ENCODE data around the gene NUDT13.

Gene NUDT13

DNA sequence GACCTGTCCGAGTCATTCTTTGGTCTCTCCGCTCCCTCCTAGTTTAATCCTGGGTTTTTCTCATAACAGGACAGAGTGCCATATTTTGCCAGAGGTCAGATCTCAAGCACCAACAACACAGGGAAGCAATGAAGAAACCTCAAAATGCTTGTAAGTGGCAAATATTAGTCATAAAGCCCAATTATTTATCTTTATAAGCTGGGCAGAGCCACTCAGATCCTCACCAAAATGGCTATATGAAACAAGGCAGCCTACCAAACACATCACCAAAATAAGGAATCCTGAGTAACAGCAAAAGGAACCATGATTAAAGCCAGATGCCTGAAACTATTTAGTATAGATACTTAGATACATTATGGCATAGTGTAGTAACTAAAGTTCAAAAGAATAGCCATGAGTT is 52.8 kb downstream of the NUDT13 start:
- DNase-seq (ENCODE audit: low read depth) = peak; percentile 58

GRCh38 chr10:73166972-73167371 is 56.7 kb downstream of the NUDT13 start:
- no peak for DNase-seq (ENCODE audit: low read depth)

GRCh38 chr10:73167458-73167782 is 57.2 kb downstream of the NUDT13 start:
- DNase-seq (ENCODE audit: low read depth) = peak; percentile 5

DNA sequence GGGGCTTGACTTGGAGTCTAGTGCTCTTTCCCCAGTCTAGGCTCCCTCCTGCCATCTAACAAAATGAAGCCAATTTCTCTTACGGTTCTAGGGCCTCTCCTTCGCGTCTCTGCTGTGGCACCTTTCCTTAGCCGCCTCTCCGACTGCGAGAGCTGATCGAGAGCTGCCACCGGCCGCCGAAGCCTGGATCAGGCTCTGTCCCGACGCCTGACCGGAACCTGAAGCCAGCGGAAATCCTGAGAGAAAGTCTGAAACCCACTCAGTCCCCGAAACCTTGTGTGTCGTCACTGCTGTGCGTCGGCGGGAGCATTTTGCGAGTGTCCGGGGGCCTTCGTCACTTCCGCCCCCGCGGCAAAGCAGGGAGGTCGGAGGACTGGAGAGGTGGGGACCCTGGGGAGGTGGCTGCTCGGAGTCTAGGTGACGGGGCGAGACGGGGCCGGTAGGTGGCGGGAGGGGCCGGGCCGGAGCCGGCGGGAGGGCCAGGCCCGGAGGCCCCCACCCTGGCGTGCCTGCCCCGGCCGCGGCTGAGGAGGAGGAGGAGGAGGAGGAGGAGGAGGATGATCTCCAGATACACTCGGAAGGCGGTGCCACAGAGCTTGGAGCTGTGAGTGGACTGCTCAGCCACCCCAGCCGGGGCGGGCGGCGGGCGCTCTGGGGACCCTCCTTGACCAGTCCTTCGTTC is 57.7 kb downstream of the NUDT13 start, which contains the start of the genes ECD and FAM149B1:
Gene ECD, minus strand, starts transcription at position 226 of the 682 bp plus-strand sequence. CDS start 4,071 bp downstream, outside the sequence.
Gene FAM149B1, plus strand, starts transcription at position 337 of the 682 bp plus-strand sequence. Its CDS starts 221 bp downstream, at position 558.
- DNase-seq (ENCODE audit: low read depth) = peak; percentile 92

DNA sequence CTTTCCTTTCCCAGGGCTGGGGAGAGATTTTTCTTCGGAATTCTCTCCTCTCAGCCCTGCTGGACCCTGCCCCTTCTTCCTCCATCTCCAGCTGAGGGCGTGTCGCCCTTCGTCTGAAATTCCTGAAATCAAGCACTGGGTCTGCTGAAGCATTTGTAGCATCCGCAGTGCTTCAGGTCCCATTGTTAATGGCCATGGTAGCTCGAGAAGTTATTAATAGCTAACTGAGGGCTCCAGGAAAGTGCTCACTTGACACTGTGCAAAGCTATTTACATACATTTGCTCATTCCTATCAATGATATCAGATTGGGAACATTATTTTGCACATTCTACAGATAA is 58.2 kb downstream of the NUDT13 start:
- no peak for DNase-seq (ENCODE audit: low read depth)

GRCh38 chr10:73169320-73169719 is 59.1 kb downstream of the NUDT13 start:
- no peak for DNase-seq (ENCODE audit: low read depth)

DNA sequence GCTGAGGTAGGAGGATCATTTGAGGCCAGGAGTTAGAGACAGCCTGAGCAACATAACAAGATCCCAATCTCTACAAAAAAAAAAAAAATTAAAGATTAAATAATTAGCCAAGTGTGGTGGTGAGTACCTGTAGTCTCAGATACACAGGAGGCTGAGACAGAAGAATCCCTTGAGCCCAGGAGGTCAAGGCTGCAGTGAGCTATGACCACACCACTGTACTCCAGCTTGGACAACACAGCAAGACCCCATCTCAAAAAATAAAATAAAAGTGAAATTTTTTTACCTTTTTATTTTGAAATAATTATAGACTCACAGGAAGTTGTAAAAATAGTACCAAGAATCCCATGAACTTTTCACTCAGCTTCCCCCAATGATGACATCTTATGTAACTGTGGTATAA is 62.6 kb downstream of the NUDT13 start:
- DNase-seq (ENCODE audit: low read depth) = no peak

- no peak for DNase-seq (ENCODE audit: low read depth)
Measured at GRCh38 chr10:73174148-73174925, 64.1 kb downstream of the NUDT13 start.
